Glomerular visceral epithelial cell (primary cell): ENCODE measurements around the gene PRSS36.
"Not testable (repeated sequence)": the region's sequence is repeated elsewhere in the genome, so short reads cannot be mapped to it uniquely, and the experiment has no call there.

Experiments used
- DNase-seq: peaks from one replicate; pipeline ENCODE4 v3.0.0-alpha.2; 2016; ENCODE audit errors: extremely low spot score

PRSS36 gene

DNA sequence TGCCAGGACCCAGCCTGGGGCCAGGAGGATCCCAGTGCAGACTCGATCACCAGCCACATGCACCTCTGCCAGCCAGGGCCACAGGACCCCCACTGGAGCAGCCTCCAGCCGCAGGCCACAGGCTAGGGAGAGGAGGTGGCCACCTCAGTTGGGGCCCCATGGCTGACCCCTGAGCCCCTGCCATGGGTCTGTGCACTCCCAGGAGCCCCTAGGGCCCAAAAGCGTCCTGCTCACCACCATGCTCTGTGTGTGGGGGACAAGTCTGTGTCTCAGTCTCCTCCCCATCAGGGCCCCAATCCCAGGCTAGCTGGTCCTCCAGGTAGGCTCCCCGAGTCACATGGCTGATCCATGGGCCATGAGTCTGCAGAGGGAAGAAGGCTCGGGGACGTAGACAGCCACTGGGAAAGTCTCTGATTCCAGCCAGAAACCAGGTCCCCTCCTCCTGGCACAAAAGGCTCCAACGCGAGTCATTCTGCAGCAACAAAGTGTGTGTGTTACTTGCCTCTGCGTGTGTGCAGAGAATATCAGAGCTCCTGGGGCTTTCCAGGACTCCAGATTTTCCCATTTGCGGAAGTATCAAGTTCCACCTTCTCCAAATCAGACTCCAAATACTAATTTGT lies 8.3 kb downstream of the PRSS36 start:
- no peak for DNase-seq

DNA sequence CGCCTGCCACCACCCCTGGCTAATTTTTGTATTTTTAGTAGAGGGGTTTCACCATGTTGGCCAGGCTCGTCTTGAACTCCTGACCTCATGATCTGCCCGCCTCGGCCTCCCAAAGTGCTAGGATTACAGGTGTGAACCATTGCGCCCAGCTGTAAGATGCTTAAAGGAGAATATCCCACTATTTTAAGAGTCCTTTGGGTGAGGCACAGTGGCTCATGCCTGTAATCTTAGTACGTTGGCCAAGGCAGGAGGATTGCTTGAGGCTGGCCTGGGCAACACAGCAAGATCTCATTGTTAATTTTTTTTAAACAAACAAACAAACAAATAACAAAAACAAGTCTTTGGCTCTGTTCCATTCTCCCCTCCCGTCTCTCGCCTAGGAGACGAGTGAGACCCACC lies 8.8 kb downstream of the PRSS36 start:
- not testable (repeated sequence) for DNase-seq

DNA sequence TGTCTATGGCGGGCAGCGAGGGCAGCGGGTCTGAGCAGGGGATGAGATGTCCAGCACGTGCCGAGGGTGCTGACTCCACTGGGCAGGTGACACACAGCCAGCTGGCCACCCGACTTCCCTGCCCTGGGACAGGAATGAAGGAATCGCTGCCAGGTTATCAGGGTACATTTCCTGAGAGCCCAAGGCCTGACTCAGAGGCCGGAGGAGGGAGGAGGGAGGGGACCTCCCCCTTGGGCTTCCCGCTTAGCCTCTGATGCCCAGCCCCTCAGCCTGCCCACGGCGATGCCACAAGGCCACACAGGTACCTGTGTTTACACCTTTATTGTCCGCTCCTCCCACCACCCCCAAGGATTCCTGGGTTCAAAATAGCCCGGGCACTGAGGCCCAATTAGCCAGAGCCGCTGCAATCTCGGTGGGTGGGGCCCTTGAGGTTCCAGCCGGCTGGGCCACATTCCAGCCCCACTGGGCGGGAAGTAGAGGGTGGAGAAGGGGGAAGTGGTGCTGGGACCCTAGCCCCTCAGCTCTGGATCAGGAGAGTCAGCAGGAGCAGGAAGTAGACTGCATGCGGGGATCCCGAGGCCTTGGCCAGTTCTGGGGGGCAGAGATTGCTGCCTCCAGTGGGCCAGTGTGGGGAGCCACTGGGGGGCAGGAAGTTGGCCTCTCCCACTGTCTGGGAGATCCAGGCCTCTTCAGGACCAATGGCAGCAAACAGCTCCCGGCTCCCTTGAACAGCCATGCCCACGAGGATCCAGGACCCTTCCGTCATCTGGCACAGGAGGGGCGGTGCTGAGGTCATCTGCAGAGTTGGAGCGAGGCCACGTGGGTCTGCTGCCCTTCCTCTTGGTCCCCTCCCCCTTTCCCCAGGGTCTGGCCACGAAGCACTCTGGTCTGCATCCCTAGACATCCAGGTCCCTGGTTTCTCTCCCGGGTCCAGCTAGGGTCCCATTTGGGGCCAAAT lies 11.0 kb downstream of the PRSS36 start:
- peak; percentile 79 for DNase-seq

DNA sequence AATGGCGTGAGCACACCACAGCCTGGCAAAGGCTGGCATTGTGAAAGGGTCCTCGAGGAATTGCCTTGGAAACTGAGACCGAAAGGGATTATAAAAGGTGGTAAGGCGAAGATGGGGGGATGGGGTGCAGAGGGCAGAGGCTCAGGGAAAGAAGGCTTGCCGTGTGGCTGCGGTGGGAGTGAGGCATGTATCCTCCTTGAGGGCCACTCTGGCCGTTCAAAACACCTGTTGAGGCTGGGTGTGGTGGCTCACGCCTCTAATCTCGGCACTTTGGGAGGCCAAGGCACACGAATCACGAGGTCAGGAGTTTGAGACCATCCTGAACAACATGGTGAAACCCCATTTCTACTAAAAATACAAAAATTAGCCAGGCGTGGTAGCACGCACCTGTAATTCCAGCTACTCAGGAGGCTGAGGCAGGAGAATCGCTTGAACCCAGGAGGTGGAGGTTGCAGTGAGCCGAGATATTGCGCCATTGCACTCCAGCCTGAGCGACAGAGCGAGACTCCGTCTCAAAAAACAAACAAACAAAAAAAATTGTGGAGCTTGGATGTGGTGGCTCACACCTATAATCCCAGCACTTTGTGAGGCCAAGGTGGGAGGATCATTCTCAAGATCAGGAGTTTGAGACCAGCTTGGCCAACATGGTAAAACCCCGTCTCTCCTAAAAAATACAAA lies 12.9 kb downstream of the PRSS36 start:
- DNase-seq, result not testable (repeated sequence)

DNA sequence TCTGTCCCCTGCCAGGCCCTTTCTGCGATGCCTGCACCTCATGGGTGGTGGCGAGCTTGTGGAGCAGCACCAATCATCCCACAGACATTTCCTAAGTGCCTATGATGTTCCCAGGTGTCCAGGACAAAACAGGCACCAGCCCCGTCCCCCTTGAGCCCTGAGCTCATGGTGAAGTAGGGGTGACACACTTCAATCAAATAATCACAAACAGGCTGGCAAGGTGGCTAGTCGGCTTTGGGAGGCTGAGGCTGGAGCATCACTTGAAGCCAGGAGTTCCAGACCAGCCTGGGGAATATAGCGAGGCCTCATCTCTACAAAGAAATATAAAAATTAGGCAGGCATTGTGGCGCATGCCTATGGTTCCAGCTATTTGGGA lies 13.6 kb downstream of the PRSS36 start:
- no peak for DNase-seq

DNA sequence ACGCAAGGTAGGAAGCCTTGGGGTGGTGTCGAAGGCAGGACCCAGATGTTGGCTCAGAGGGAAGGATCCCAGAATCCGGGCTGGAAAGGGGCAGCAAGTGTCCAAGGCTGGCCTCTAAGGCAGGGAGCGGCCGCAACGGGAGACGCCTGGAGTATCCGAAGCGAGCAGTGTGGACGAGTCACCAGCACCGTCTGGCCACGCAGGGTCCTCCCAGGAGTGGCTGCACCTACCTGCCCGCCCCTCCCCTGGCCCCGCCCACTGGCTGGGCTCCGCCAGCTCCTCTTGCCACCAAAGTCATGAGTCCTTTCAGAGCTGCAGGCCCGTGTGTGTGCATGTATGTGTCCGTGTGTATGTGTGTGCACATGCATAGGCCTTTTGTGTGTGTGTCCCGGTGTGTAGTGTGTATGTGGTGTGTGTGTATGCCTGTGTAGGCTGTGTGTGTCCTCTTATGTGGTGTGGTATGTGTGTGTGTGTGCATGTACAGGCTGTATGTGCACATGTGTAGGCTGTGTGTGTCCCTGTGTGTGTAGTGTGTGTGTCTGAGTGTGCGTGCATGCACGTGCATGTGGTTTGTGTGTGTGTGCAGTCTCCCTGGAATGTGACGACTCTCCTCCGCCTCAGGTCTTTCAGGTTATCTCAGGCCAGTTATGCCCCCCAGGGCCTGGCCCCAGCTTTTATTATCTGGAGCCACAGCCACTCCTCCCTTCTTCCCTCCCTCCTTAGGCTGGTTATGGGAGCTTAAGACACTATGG lies 14.2 kb downstream of the PRSS36 start, which contains the start of gene PRSS8:
Gene PRSS8, minus strand, starts transcription at position 193 of the 752 bp plus-strand sequence. CDS start 229 bp downstream, outside the sequence.
- no peak for DNase-seq

DNA sequence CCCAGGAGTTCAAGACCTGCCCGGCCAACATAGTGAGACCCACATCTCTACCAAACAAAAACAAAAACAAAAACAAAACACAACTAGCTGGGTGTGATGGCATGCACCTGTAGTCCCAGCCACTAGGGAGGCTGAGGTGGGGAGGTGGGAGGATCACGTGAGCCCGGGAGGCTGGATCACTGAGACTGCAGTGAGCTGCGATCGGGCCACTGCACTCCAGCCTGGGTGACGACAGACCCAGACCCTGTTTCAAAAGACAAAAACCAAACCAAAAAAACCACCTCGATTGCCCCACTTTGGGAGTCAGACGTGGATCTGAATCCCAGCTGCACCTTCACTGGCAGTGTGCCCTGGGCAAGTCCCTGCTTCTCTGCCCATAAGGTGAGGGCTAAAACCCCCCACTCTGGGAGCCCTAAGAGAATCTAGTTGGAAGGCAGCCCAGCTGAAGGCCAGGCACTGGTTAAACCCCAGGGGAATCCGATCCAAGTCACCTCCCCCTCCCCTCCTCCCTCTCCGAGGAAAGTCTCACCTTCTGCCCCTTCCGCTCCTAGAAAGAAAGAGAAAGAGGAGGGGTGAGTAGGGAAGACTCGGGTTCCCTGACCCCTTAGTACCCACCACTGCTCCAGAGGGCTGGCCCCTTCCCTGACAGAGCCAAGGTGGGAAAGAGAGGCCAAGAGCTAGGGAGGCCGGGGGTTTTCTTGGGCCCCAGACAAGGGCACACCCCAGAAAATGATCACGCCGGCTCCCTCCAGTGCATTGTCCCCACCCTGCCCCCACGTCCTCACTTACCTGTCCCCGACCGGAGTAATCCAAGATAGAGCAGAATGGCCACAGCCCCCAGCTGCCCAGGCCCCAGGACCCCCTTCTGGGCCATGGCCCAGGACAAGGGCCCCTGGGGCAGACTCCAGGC lies 15.0 kb downstream of the PRSS36 start:
- no peak for DNase-seq

DNA sequence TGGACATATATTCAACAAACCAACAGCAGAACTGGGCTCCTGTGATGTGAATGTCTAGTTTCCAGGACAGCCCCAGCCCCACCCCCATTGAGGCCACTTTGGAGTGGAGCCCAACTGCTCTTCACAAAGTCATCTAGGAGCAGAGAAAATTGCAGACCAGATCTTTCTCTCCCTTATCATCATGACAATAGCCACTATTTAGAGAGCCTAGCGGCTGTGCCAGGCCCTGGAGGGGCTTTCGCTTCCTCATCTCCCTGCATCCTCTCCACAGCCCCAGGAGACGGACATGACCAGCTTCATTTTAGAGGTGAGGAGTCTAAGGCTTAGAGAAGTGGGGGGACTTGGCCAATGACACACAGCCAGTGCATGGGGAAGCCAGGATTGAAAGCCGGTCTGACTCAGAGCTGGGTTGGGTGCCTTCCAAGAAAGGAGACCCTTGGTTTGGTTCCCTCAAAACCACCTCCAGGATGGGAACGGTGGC lies 15.7 kb downstream of the PRSS36 start:
- no peak for DNase-seq

DNA sequence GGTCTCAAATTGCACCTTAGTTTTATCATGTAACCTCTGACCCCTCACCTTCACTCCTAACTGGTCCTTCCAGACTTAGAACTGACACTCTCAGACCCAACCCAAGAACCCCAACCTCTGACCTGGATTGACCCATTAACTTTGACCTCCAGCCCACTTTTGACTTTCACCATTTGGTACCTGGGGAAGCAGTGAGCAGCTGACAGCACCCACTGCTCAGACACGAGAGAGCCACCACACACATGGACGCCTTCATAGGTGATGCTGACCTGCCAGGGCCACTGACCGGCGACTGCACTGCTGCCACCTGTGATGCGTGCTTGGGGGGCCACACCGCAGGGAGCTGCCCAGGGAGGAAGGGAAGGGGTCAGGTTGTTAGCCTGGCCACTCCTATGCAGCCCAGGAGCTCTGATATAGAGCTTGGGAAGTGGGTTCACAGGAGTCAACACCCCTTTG lies 16.8 kb downstream of the PRSS36 start:
- no peak for DNase-seq

DNA sequence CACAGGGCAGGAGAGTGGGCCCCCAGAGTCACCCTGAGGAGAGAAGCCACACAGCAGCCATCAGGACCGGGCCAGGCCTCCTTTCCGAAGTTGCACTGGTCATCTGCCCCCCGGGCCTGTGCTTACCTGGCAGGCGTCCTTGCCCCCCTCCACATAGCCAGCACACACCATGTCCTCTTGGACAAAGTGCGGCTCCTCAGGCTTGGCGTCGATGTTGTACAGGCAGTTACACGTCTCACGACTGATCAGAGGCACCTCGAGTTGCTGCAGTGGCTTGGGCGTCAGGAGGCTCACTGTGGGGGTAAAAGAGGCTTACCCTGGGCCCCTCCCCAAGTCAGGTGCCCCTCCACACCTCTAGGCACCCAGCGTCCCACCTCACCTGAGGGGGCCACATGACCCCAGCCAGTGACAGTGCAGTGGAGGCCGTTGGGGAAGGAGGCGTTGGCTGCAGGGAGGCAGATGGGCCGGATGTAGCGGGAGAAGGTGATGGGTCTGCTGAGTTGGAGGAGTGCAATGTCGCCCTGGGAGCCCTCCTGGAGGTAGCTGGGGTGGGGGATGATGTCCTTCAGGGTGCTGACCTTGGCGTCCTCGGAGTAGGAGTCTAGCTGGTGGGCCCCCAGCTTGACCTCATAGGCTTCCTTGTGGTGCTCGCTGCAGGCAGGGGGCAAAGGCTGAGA lies 17.4 kb downstream of the PRSS36 start:
- no peak for DNase-seq

DNA sequence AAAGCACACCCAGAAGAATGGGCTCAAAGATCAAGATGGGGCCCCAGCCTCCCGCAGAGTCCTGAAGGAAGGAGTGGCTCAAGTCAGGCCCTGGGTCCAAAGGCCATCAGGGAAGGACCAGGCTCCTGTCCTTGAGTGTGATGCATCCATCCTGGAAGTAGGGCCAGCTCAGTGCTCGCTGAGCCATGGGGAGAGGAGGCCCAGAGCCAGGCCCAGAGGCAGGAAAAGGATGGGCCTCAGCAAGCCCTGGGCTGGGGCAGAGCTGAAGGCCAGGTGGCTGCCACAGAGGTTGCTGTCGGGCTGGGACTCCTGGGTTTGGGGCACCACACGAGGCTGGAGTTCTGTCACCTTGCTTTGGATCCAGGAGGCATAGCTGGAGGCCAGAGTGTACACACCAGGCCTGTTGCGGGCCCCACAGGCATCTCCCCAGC lies 18.0 kb downstream of the PRSS36 start:
- no peak for DNase-seq

DNA sequence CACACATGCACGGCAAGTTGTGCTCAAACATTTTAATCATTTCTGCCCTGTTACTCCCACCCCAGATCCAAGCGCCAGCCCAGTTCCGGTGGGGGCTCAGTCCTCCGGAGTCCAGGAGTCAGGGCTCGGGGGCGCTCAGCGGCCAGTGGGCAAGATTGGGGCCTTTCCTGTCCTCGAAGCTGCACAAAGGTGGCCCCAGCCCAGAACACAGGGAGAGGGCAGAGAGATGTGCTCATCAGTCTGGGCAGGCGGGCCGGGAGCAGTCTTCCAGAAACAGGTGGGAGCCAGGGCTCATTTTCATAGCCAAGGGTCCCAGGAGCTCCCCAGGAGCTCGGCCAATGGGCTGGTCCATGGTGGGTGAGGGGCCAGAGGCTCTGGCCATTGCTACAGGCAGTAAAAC lies 18.4 kb downstream of the PRSS36 start:
- no peak for DNase-seq

DNA sequence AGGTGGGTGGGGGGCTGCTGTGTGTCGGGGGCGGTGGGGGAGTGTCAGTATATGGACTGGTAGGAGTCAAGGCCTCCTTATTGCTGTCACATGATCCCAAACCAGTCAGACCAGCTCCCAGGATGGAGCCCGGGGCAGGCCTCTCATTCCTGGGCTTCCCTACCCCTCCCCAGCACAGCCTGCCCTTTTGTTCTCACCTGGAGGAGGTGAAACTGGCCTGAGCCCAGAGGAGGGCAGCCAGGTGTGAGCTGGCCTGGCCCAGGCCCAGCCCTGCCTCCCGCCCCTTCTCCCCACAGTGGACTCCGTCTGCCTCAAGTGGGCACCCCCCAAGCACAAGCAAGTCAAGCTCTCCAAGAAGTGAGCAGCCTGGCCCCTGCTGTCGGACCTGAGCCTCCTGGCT lies 19.0 kb downstream of the PRSS36 start:
- no peak for DNase-seq

DNA sequence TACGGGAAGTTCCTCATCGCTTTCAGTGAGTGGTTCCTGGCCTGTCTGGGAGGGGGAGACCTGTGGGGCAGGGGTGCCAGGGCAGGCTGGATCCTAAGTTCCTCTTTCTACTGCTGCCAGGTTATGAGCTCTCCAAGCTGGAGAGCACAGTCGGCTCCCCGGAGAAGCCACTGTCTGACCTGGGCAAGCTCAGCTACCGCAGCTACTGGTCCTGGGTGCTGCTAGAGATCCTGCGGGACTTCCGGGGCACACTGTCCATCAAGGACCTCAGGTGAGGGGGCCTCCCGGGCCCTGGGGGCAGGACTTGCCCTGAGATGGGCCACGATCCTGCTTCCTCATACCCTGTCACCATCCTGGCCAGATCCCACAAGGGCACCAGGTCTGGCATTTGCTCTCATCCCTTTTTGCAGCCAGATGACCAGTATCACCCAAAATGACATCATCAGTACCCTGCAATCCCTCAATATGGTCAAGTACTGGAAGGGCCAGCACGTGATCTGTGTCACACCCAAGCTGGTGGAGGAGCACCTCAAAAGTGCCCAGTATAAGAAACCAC lies 19.5 kb downstream of the PRSS36 start:
- no peak for DNase-seq

DNA sequence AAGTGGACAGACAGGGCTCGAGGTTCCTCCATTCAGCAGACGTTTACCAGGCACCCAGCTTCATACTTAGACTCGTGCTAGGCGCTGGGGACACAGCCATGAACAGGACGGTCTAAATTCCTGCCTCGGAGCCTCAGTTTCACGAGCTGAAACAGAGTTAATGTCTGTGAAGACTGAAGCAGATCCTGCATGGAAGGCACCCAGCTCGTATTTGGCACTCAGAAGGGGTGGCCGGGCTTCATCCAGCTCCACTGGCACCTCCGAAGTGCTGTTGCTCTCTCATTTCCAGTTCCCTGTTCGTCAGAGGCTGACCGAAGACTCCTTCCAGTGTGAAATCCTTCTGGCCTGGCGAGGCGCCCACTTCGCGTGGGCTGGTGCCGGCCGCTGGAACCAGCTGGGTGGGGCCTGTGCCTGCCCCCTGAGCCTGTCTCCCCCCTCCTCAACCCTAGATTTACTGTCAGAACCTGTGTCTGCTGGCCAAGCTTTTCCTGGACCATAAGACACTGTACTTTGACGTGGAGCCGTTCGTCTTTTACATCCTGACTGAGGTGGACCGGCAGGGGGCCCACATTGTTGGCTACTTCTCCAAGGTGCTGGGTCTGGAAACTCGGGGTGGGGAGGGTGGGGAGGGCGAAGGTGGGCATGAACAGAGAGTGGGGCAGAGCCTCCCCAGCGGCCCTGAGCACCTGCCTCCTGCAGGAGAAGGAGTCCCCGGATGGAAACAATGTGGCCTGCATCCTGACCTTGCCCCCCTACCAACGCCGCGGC lies 20.1 kb downstream of the PRSS36 start:
- DNase-seq, result no peak

DNA sequence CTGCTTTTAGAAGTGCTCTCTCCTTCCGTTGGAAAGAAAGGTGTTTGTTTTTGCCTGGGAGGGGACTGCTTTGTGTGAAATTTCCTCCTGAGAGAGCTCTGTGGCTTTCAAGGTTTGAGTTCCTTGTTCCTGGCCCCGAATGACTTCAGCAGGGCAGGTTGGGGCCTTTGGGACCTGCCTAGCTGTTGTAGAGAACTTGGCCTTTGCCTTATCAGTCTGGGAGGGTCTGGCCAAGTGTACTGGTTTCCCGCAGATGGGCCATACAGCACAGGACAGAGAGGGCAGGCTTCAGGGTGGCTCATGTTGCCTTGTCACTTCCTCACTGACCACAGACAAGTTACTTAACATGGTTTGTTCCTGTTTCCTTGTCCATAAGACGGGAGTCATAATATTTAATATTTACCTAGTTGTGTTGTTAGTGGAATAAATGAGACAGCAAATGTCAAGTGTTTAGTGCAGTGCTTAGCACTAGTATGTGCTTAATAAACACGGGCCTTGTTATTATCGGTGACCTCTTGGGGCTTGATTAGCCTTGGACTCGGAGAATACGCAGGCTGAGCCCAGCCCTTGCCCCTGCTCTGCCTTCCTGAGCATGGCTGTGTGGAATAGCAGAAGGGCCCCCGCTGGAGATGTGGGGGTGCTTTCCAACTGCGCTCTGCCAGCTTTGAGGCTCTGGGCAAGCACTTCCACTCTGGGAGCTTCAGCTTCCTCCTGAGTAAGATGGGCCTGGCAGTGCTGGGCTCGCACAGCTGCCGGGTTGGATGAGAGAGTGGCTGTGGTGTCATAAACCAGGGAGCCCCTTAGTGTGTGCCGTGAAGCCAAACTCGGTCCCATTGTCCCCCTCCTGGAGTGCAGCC lies 20.9 kb downstream of the PRSS36 start:
- no peak for DNase-seq

DNA sequence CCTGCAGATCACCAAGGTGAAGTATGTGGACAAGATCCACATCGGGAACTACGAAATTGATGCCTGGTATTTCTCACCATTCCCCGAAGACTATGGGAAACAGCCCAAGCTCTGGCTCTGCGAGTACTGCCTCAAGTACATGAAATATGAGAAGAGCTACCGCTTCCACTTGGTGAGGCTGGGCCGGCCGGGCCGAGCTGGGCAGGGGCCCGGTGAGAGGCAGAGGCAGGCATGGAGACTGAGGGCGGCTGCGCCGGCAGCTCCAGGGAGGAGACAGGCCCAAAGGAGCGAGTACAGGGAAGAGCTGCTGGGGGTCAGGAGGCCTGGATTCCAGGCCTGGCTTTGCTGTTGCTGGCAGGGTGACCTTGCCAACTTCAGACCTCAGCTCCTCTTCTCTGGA lies 22.7 kb downstream of the PRSS36 start:
- no peak for DNase-seq

DNA sequence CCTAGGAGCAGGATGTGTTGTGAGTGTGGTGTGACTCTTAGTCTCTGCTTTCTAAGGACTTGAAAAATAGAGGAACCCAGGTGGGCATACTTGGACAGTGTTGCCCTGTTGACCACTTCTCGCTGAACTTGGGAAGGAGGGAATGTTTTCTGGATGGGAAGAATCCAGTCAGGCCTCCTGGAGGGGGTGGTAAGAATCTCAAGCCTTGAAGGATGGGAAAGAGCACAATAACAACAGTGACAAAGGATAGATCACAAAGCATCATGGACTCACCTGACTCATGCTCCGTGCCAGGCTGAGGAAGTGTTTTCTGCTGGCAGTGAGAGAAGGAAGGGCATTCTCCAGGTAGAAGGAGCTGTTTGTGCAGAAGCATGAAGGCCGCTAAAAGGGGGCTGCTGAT lies 24.0 kb downstream of the PRSS36 start:
- no peak for DNase-seq
